Tibial artery (tissue), 4 donors: ENCODE results near the gene GLT1D1.

Source experiments
- DNase-seq, 2 donors: peaks; one replicate each; pipeline ENCODE4 v3.0.0-alpha.2; 2019
- H3K27ac ChIP-seq, 2 donors: fragments of 200-600 bp; sonication (generic) in 1 of 2; 1 replicate in 1 of 2; 2 replicates in 1 of 2; pipeline ENCODE4 v1.5.1; 2018 to 2019; ENCODE audit warnings: mild to moderate bottlenecking in 1 of 2
- H3K27me3 ChIP-seq, 2 donors: fragments of 200-600 bp; sonication (generic) in 1 of 2; one replicate each; pipeline versions ENCODE4 v1.5.1 to v1.6.0; 2016 to 2019
- H3K36me3 ChIP-seq, 3 donors: fragments of 200-600 bp; sonication (generic) in 2 of 3; one replicate each; pipeline ENCODE4 v1.5.1; 2016 to 2019; ENCODE audit warnings: mild to moderate bottlenecking in 2 of 3
- H3K4me1 ChIP-seq, 4 donors: fragments of 200-600 bp; sonication (generic) in 2 of 4; 1 replicate in 3 of 4; 2 replicates in 1 of 4; pipeline ENCODE4 v1.5.1; 2016 to 2019
- H3K4me3 ChIP-seq, 2 donors: fragments of 200-600 bp; sonication (generic) in 1 of 2; 1 replicate in 1 of 2; 2 replicates in 1 of 2; pipeline ENCODE4 v1.5.1; 2018 to 2019; ENCODE audit warnings: mild to moderate bottlenecking in 2 of 2
- H3K9me3 ChIP-seq, 3 donors: fragments of 200-600 bp; sonication (generic) in 1 of 3; one replicate each; pipeline ENCODE4 v1.5.1; 2016 to 2019
- CTCF ChIP-seq, 2 experiments: fragments of 200-600 bp in 1 of 2; fragments of 450-650 bp in 1 of 2; IDR thresholded peaks; one replicate each; pipeline ENCODE4 v1.5.1; 2017 to 2019; ENCODE audit warnings: antibody characterized with exemption in 2 of 2, mild to moderate bottlenecking in 1 of 2, moderate library complexity in 1 of 2
- intact Hi-C: fragments of 100-400 bp; cut with DNase I; formaldehyde crosslinking; loops from one replicate; pipeline ENCODE4 v1.15.0; 2023; ENCODE audit warnings: low total_unique reads

GLT1D1 gene

GRCh38 chr12:128992116-128992515, 138.8 kb downstream of the GLT1D1 start:
- H3K27ac ChIP-seq: no peak overlapping the region
- no peak overlapping the region for H3K4me3 ChIP-seq
- peaks cover 0 to 7% (median 0%) of the 10 kb centered on the region in 3 donors for H3K9me3 ChIP-seq
- H3K4me1 ChIP-seq: no peaks in the 10 kb centered on the region
- no peak for DNase-seq
- no peak for TF ChIP-seq CTCF (IDR thresholded peaks at IDR 0.05)
- no peaks in the 10 kb centered on the region for H3K27me3 ChIP-seq
- H3K36me3 ChIP-seq: no peaks in the 10 kb centered on the region
- intact Hi-C loops: no loop called here

- TF ChIP-seq CTCF (IDR thresholded peaks at IDR 0.05): no peak
These were observed 139.3 kb downstream of the GLT1D1 start for GRCh38 chr12:128992550-128992949.

GRCh38 chr12:128994856-128995255, 141.6 kb downstream of the GLT1D1 start:
- Histone ChIP-seq H3K36me3 (no peaks in the 10 kb centered on the region), H3K4me3 (no peak overlapping the region), H3K27ac (no peak overlapping the region), H3K4me1 (no peaks in the 10 kb centered on the region), H3K9me3 (no peaks in the 10 kb centered on the region), H3K27me3 (no peaks in the 10 kb centered on the region)
- TF ChIP-seq CTCF (IDR thresholded peaks at IDR 0.05): no peak
- intact Hi-C loops: no loop called here
- DNase-seq: no peak

More at GRCh38 chr12:128992550-128992949, 139.3 kb downstream of the GLT1D1 start:
- DNase-seq: no peak
- Histone ChIP-seq H3K36me3 (no peaks in the 10 kb centered on the region), H3K27me3 (no peaks in the 10 kb centered on the region), H3K9me3 (peaks cover 0 to 7% (median 0%) of the 10 kb centered on the region in 3 donors), H3K4me1 (no peaks in the 10 kb centered on the region), H3K27ac (no peak overlapping the region), H3K4me3 (no peak overlapping the region)
- intact Hi-C loops: no loop called here

GRCh38 chr12:128995619-128996018, 142.3 kb downstream of the GLT1D1 start:
- Histone ChIP-seq H3K4me3 (no peak overlapping the region), H3K4me1 (no peaks in the 10 kb centered on the region), H3K27ac (no peak overlapping the region), H3K27me3 (no peaks in the 10 kb centered on the region), H3K9me3 (no peaks in the 10 kb centered on the region), H3K36me3 (no peaks in the 10 kb centered on the region)
- intact Hi-C loops: no loop called here
- no peak for TF ChIP-seq CTCF (IDR thresholded peaks at IDR 0.05)
- no peak for DNase-seq

GRCh38 chr12:129001826-129002225, 148.5 kb downstream of the GLT1D1 start:
- no peak for DNase-seq
- intact Hi-C loops: no loop called here

More at GRCh38 chr12:129001826-129002225, 148.5 kb downstream of the GLT1D1 start:
- no peak for TF ChIP-seq CTCF (IDR thresholded peaks at IDR 0.05)
- Histone ChIP-seq H3K4me1 (no peaks in the 10 kb centered on the region), H3K27me3 (no peaks in the 10 kb centered on the region), H3K36me3 (no peaks in the 10 kb centered on the region), H3K27ac (no peak overlapping the region), H3K4me3 (no peak overlapping the region), H3K9me3 (no peaks in the 10 kb centered on the region)
